Astrocyte (in vitro differentiated cells and primary cell): ENCODE results near the gene IL17C. TPM values are rescaled to one million over a fixed set of nuclear protein-coding genes. Genes with fewer than 3 reads are reported as not detected.

Experiments used
- DNase-seq: peaks from one replicate; pipeline ENCODE4 v3.0.0-alpha.2; 2010; ENCODE audit warnings: low read depth
- FAIRE-seq: peaks from 2 replicates; lab custom pipeline; 2011; peaks lifted over from hg19 to GRCh38; lab: Jason Lieb, UNC
- H2AFZ ChIP-seq: 2 replicates; pipeline ENCODE4 v1.6.0; 2012; ENCODE audit warnings: low read depth, low read length, inconsistent platforms
- H3K27ac ChIP-seq: 2 replicates; pipeline ENCODE4 v1.5.1; 2011; ENCODE audit warnings: low read depth, low read length, inconsistent platforms
- H3K27me3 ChIP-seq: 2 replicates; pipeline ENCODE4 v1.6.0; 2011; ENCODE audit warnings: low read length, inconsistent platforms; ENCODE audit not compliant: insufficient read depth
- H3K36me3 ChIP-seq: 2 replicates; pipeline ENCODE4 v1.5.1; 2011; ENCODE audit warnings: low read length, inconsistent platforms; ENCODE audit not compliant: insufficient read depth
- H3K4me1 ChIP-seq: 2 replicates; pipeline ENCODE4 v1.5.1; 2011; ENCODE audit warnings: low read length, inconsistent platforms; ENCODE audit not compliant: insufficient read depth
- H3K4me2 ChIP-seq: 2 replicates; pipeline ENCODE4 v1.6.0; 2012; ENCODE audit warnings: low read length, inconsistent platforms
- H3K4me3 ChIP-seq: 2 replicates; pipeline ENCODE4 v1.5.1; 2011; ENCODE audit warnings: low read depth, mild to moderate bottlenecking, low read length, inconsistent platforms; ENCODE audit not compliant: insufficient read depth
- H3K79me2 ChIP-seq: 2 replicates; pipeline ENCODE4 v1.6.0; 2012; ENCODE audit warnings: mild to moderate bottlenecking, low read length, inconsistent platforms; ENCODE audit not compliant: insufficient read depth
- H3K9ac ChIP-seq: 2 replicates; pipeline ENCODE4 v1.6.0; 2012; ENCODE audit warnings: mild to moderate bottlenecking, low read length, inconsistent platforms
- H3K9me3 ChIP-seq: 2 replicates; pipeline ENCODE4 v1.5.1; 2012; ENCODE audit warnings: low read depth, mild to moderate bottlenecking, low read length, inconsistent platforms; ENCODE audit not compliant: insufficient read depth
- H4K20me1 ChIP-seq: 2 replicates; pipeline ENCODE4 v1.6.0; 2012; ENCODE audit warnings: low read length, inconsistent platforms; ENCODE audit not compliant: insufficient read depth
- H3K27ac Mint-ChIP-seq: one replicate; pipeline ENCODE4 v1.8.0; 2021; ENCODE audit warnings: mild to moderate bottlenecking, mixed read lengths; ENCODE audit not compliant: unreplicated experiment
- H3K27me3 Mint-ChIP-seq: one replicate; pipeline ENCODE4 v1.8.0; 2021; ENCODE audit warnings: low read depth, mixed read lengths; ENCODE audit not compliant: unreplicated experiment
- H3K36me3 Mint-ChIP-seq: one replicate; pipeline ENCODE4 v1.8.0; 2021; ENCODE audit warnings: low read depth, mixed read lengths; ENCODE audit not compliant: unreplicated experiment
- H3K4me1 Mint-ChIP-seq: one replicate; pipeline ENCODE4 v1.8.0; 2021; ENCODE audit warnings: low read depth, mixed read lengths; ENCODE audit not compliant: unreplicated experiment
- H3K4me3 Mint-ChIP-seq: one replicate; pipeline ENCODE4 v1.8.0; 2021; ENCODE audit warnings: mild to moderate bottlenecking, moderate library complexity, mixed read lengths; ENCODE audit not compliant: unreplicated experiment
- H3K9me3 Mint-ChIP-seq: one replicate; pipeline ENCODE4 v1.8.0; 2021; ENCODE audit warnings: mild to moderate bottlenecking, mixed read lengths; ENCODE audit not compliant: unreplicated experiment
- EZH2 ChIP-seq: IDR thresholded peaks from 2 replicates; pipeline ENCODE4 v1.6.1; 2012; ENCODE audit warnings: mild to moderate bottlenecking, low read length, inconsistent platforms; ENCODE audit not compliant: insufficient read depth
- total RNA-seq: library from RNA; stranded (reverse); gene quantifications from 2 replicates; pipeline ENCODE4 v1.2.1, GENCODE V29; 2021
- TF ChIP-seq, protein P1 (sequence below): IDR thresholded peaks from 2 replicates; pipeline ENCODE4 v1.5.1; 2011; ENCODE audit warnings: low read depth, mild to moderate bottlenecking, inconsistent platforms, low read length, moderate library complexity; ENCODE audit not compliant: insufficient read depth

IL17C gene
- total RNA-seq, 1 donor from 2014 or later: 0.36 TPM

DNA sequence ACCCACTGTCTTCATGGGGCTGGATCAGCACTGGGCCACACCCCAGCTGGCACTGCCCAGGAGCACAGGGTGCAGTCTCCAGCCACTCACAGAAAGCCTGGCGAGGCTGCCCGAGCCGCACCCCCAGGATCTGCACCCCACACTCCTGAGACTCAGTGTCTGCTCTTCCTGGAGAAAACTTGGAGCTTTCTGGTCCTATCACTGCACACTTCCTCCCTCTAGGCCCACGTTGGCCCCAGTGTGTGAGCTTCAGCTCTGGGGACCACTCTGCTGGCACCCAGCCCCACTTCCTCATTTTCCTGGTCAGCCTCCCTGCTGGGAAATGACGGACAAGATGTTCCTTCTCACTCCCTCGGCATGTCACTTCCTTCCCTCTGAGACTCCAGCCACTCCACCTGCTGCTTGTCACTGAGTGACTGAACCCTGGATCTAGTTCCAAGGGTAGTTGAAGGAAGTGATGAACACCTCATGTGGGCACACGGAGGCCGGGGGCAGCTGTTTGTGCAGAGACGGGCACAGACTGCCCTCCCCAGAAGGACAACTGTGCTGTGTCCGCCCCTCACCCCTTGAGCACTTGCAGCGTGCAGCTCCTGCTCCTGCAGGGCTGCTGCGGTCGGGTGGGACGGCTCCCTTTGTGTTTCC, 39.2 kb upstream of the IL17C start:
- no peak overlapping the region for H2AFZ ChIP-seq
- Mint-ChIP-seq H3K27ac (peak overlapping the region; percentile 66), H3K36me3 (peaks cover 22% of the 10 kb centered on the region), H3K4me3 (no peak overlapping the region), H3K4me1 (peaks cover 5% of the 10 kb centered on the region), H3K9me3 (no peaks in the 10 kb centered on the region), H3K27me3 (no peaks in the 10 kb centered on the region)
- no peak for DNase-seq
- H3K4me2 ChIP-seq: no peak overlapping the region
- H3K9ac ChIP-seq: no peak overlapping the region
- FAIRE-seq: no peak
- H3K27ac ChIP-seq: no peak overlapping the region
- H3K4me3 ChIP-seq: no peak overlapping the region
- TF ChIP-seq, protein P1, sequence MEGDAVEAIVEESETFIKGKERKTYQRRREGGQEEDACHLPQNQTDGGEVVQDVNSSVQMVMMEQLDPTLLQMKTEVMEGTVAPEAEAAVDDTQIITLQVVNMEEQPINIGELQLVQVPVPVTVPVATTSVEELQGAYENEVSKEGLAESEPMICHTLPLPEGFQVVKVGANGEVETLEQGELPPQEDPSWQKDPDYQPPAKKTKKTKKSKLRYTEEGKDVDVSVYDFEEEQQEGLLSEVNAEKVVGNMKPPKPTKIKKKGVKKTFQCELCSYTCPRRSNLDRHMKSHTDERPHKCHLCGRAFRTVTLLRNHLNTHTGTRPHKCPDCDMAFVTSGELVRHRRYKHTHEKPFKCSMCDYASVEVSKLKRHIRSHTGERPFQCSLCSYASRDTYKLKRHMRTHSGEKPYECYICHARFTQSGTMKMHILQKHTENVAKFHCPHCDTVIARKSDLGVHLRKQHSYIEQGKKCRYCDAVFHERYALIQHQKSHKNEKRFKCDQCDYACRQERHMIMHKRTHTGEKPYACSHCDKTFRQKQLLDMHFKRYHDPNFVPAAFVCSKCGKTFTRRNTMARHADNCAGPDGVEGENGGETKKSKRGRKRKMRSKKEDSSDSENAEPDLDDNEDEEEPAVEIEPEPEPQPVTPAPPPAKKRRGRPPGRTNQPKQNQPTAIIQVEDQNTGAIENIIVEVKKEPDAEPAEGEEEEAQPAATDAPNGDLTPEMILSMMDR: no peak
- TF ChIP-seq EZH2: no peak
- H3K36me3 ChIP-seq: peaks cover 32% of the 10 kb centered on the region
- peaks cover 10% of the 10 kb centered on the region for H3K79me2 ChIP-seq
- H3K27me3 ChIP-seq: no peaks in the 10 kb centered on the region
- H3K9me3 ChIP-seq: no peaks in the 10 kb centered on the region
- H3K4me1 ChIP-seq: no peaks in the 10 kb centered on the region
- H4K20me1 ChIP-seq: peaks cover 36% of the 10 kb centered on the region

- DNase-seq (no peak), FAIRE-seq (no peak)
- Histone ChIP-seq H3K36me3 (peaks cover 32% of the 10 kb centered on the region), H3K9me3 (no peaks in the 10 kb centered on the region), H3K4me3 (no peak overlapping the region), H3K27ac (no peak overlapping the region), H3K4me1 (no peaks in the 10 kb centered on the region), H3K27me3 (no peaks in the 10 kb centered on the region), H2AFZ (no peak overlapping the region), H3K79me2 (peaks cover 10% of the 10 kb centered on the region), H3K4me2 (no peak overlapping the region), H4K20me1 (peaks cover 41% of the 10 kb centered on the region), H3K9ac (no peak overlapping the region)
- peaks cover 22% of the 10 kb centered on the region for H3K36me3 Mint-ChIP-seq
- H3K27me3 Mint-ChIP-seq: no peaks in the 10 kb centered on the region
- no peaks in the 10 kb centered on the region for H3K9me3 Mint-ChIP-seq
- no peak for TF ChIP-seq EZH2
- TF ChIP-seq, protein P1: no peak
- peak overlapping the region; percentile 66 for H3K27ac Mint-ChIP-seq
- no peak overlapping the region for H3K4me3 Mint-ChIP-seq
- peaks cover 5% of the 10 kb centered on the region for H3K4me1 Mint-ChIP-seq
Measured at GRCh38 chr16:88599825-88600538, 38.4 kb upstream of the IL17C start.

- Histone ChIP-seq H4K20me1 (peaks cover 45% of the 10 kb centered on the region), H2AFZ (no peak overlapping the region), H3K4me3 (no peak overlapping the region), H3K4me2 (no peak overlapping the region), H3K4me1 (no peaks in the 10 kb centered on the region), H3K9ac (no peak overlapping the region), H3K27me3 (no peaks in the 10 kb centered on the region), H3K27ac (no peak overlapping the region), H3K36me3 (peaks cover 32% of the 10 kb centered on the region), H3K79me2 (peaks cover 10% of the 10 kb centered on the region), H3K9me3 (no peaks in the 10 kb centered on the region)
- FAIRE-seq: no peak
- no peak for TF ChIP-seq EZH2
- TF ChIP-seq, protein P1: no peak
- Mint-ChIP-seq H3K9me3 (no peaks in the 10 kb centered on the region), H3K4me3 (no peak overlapping the region), H3K4me1 (peaks cover 5% of the 10 kb centered on the region), H3K27me3 (no peaks in the 10 kb centered on the region), H3K27ac (no peak overlapping the region), H3K36me3 (peaks cover 21% of the 10 kb centered on the region)
- no peak for DNase-seq
Measured at GRCh38 chr16:88600539-88600896, 37.9 kb upstream of the IL17C start.
